Gastroesophageal sphincter (tissue), 4 donors: ENCODE results near the gene MAST1. TPM values are rescaled to one million over a fixed set of nuclear protein-coding genes. Genes with fewer than 3 reads are reported as not detected.

ENCODE experiments used
- ATAC-seq: fragments of 150-250 bp; one replicate; pipeline ENCODE4 v1.9.1; 2016; ENCODE audit warnings: mild to moderate bottlenecking, moderate library complexity
- H3K27ac ChIP-seq, 4 donors: fragments of 200-600 bp; sonication (generic) in 3 of 4; 1 replicate in 3 of 4; 2 replicates in 1 of 4; pipeline ENCODE4 v1.5.1; 2016 to 2019
- H3K27me3 ChIP-seq: fragments of 200-600 bp; sonication (generic); one replicate; pipeline ENCODE4 v1.5.1; 2019
- H3K36me3 ChIP-seq, 2 donors: fragments of 200-600 bp; sonication (generic); one replicate each; pipeline ENCODE4 v1.5.1; 2019; ENCODE audit warnings: control low read depth in 1 of 2
- H3K4me1 ChIP-seq, 3 donors: fragments of 200-600 bp; sonication (generic); 1 replicate in 2 of 3; 2 replicates in 1 of 3; pipeline ENCODE4 v1.5.1; 2016 to 2019; ENCODE audit warnings: control low read depth in 2 of 3
- H3K4me3 ChIP-seq, 2 donors: fragments of 200-600 bp; sonication (generic); one replicate each; pipeline ENCODE4 v1.5.1; 2019; ENCODE audit warnings: mild to moderate bottlenecking in 1 of 2, moderate library complexity in 1 of 2
- H3K9me3 ChIP-seq, 3 donors: fragments of 200-600 bp; sonication (generic); one replicate each; pipeline ENCODE4 v1.5.1; 2017 to 2019; ENCODE audit warnings: control low read depth in 2 of 3
- EP300 ChIP-seq: sonication (generic); formaldehyde crosslinking; IDR thresholded peaks from one replicate; pipeline ENCODE4 v1.6.1; 2017; ENCODE audit warnings: antibody characterized with exemption, mild to moderate bottlenecking
- POLR2A ChIP-seq, 2 donors: fragments of 450-650 bp; IDR thresholded peaks; one replicate each; pipeline ENCODE4 v1.6.1; 2017; ENCODE audit warnings: antibody characterized with exemption in 2 of 2, mild to moderate bottlenecking in 2 of 2, moderate library complexity in 1 of 2
- POLR2AphosphoS5 ChIP-seq: sonication (generic); formaldehyde crosslinking; IDR thresholded peaks from one replicate; pipeline ENCODE4 v1.6.1; 2017; ENCODE audit warnings: antibody characterized with exemption
- WGBS, 2 donors: methylation state at CpG; one replicate each; pipeline ENCODE4 v1.1.5; 2018; ENCODE audit warnings: low coverage in 1 of 2; 5-methylcytosine and 5-hydroxymethylcytosine counted together
- total RNA-seq, 4 donors: library from RNA; depleted of rRNA; stranded (reverse); fragments of >200 nt; gene quantifications; one replicate each; pipeline ENCODE4 v1.1.0, GENCODE V29; 2016
- TF ChIP-seq, protein P1 (sequence below), 4 experiments: fragments of 200-600 bp in 2 of 4; fragments of 450-650 bp in 2 of 4; sonication (generic) in 1 of 4; IDR thresholded peaks; one replicate each; pipeline ENCODE4 v1.5.1; 2017 to 2019; ENCODE audit warnings: antibody characterized with exemption in 4 of 4, mild to moderate bottlenecking in 2 of 4, moderate library complexity in 2 of 4

Gene MAST1
- total RNA-seq, 4 donors from 2014 or later = 0.15 to 1.5 TPM; not detected in 2

DNA sequence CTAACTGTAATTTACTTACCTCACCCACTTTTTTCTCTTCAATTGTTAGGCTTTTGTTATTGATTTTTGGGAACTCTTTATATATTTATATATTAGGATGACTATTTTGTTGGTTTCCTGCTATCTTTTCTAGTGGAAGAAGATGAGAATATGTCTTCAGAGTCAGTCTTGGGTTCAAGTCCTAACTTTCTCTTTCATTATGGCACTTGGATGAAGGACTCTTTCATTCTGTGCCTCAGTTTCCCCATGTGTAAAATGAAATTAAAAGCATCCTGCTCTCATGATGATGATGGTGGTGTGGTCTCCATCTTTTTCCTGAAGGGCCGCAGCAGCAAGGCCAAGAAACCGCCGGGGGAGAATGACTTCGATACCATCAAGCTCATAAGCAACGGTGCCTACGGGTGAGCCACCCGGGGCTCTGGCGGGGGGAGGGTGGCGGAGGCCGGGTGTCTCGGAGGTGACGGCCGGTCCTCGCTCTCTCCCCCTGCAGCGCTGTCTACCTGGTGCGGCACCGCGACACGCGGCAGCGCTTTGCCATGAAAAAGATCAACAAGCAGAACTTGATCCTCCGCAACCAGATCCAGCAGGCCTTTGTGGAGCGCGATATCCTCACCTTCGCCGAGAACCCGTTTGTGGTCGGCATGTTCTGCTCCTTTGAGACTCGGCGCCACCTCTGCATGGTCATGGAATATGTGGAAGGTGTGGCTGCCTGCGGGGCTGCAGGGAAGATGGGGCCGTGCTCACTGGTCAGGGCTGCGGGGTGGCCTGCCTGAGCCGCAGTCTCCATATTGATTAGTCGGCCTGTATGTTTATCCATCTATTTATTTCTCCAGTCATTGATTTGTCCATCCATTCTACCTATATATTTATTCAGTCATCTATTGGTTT is 20.0 kb downstream of the MAST1 start:
- 87 to 88% methylated on average over 8 to 19 of the region's 35 CpGs for WGBS, 2 donors

DNA sequence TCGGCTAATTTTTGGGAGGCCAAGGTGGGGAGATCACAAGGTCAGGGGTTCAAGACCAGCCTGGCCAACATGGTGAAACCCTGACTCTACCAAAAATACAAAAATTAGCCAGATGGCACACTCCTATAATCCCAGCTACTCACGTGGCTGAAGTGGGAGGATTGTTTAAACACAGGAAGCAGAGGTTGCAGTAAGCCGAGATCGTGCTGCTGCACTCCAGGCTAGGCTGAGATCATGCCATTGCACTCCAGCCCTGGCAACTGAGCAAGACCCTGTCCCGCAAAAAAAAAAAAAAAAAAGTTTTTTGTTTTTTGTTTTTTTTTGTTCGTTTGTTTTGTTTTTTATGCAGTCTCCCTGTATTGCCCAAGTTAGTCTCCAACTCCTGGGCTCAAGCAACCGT is 21.2 kb downstream of the MAST1 start:
- ATAC-seq = no peak
- Histone ChIP-seq H3K4me3 (no peak overlapping the region), H3K4me1 (no peaks in the 10 kb centered on the region), H3K9me3 (peaks cover 0 to 8% (median 0%) of the 10 kb centered on the region in 3 donors), H3K36me3 (no peaks in the 10 kb centered on the region), H3K27me3 (no peaks in the 10 kb centered on the region), H3K27ac (no peak overlapping the region)
- TF ChIP-seq EP300 (no peak), POLR2AphosphoS5 (no peak), POLR2A (IDR thresholded peaks at IDR 0.05) (no peak)
- TF ChIP-seq, protein P1, sequence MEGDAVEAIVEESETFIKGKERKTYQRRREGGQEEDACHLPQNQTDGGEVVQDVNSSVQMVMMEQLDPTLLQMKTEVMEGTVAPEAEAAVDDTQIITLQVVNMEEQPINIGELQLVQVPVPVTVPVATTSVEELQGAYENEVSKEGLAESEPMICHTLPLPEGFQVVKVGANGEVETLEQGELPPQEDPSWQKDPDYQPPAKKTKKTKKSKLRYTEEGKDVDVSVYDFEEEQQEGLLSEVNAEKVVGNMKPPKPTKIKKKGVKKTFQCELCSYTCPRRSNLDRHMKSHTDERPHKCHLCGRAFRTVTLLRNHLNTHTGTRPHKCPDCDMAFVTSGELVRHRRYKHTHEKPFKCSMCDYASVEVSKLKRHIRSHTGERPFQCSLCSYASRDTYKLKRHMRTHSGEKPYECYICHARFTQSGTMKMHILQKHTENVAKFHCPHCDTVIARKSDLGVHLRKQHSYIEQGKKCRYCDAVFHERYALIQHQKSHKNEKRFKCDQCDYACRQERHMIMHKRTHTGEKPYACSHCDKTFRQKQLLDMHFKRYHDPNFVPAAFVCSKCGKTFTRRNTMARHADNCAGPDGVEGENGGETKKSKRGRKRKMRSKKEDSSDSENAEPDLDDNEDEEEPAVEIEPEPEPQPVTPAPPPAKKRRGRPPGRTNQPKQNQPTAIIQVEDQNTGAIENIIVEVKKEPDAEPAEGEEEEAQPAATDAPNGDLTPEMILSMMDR (IDR thresholded peaks at IDR 0.05) = no peak
- WGBS, 2 donors = 43 to 53% methylated on average over 6 of the region's 7 CpGs

More for the DNA sequence above, 20.0 kb downstream of the MAST1 start:
- H3K4me3 ChIP-seq = no peak overlapping the region
- H3K4me1 ChIP-seq = no peaks in the 10 kb centered on the region
- H3K36me3 ChIP-seq = no peaks in the 10 kb centered on the region
- H3K27me3 ChIP-seq = no peaks in the 10 kb centered on the region
- no peak for ATAC-seq
- H3K9me3 ChIP-seq = peaks cover 0 to 8% (median 0%) of the 10 kb centered on the region in 3 donors
- H3K27ac ChIP-seq = no peak overlapping the region
- TF ChIP-seq POLR2A (IDR thresholded peaks at IDR 0.05) = no peak
- TF ChIP-seq, protein P1 (IDR thresholded peaks at IDR 0.05) = no peak
- no peak for TF ChIP-seq POLR2AphosphoS5
- TF ChIP-seq EP300 = no peak

DNA sequence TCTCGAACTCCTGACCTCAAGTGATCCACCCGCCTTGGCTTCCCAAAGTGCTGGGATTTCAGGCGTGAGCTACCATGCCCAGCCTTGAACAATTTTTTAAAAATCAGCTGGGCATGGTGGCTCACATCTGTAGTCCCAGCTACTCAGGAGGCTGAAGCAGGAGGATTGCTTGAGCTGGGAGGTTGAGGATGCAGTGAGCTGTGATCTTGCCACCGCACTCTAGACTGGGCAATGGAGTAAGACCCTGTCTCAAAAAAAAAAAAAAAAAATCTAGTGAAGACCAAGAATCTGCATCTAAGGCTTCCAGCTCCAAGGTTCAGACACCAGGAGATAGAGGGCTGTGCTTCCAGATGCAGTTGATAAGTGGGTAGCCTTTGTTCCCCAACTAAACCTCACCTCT is 25.8 kb downstream of the MAST1 start:
- ATAC-seq = no peak
- H3K9me3 ChIP-seq = no peaks in the 10 kb centered on the region
- peaks cover 0 to 13% (median 5%) of the 10 kb centered on the region in 3 donors for H3K4me1 ChIP-seq
- 60 to 85% methylated on average over 1 to 3 of the region's 4 CpGs for WGBS, 2 donors
- no peak overlapping the region for H3K4me3 ChIP-seq
- TF ChIP-seq EP300 = no peak
- TF ChIP-seq POLR2AphosphoS5 = no peak
- no peak for TF ChIP-seq POLR2A (IDR thresholded peaks at IDR 0.05)
- TF ChIP-seq, protein P1 (IDR thresholded peaks at IDR 0.05) = no peak
- no peak overlapping the region for H3K27ac ChIP-seq
- peaks cover 31% of the 10 kb centered on the region for H3K27me3 ChIP-seq
- no peaks in the 10 kb centered on the region for H3K36me3 ChIP-seq

DNA sequence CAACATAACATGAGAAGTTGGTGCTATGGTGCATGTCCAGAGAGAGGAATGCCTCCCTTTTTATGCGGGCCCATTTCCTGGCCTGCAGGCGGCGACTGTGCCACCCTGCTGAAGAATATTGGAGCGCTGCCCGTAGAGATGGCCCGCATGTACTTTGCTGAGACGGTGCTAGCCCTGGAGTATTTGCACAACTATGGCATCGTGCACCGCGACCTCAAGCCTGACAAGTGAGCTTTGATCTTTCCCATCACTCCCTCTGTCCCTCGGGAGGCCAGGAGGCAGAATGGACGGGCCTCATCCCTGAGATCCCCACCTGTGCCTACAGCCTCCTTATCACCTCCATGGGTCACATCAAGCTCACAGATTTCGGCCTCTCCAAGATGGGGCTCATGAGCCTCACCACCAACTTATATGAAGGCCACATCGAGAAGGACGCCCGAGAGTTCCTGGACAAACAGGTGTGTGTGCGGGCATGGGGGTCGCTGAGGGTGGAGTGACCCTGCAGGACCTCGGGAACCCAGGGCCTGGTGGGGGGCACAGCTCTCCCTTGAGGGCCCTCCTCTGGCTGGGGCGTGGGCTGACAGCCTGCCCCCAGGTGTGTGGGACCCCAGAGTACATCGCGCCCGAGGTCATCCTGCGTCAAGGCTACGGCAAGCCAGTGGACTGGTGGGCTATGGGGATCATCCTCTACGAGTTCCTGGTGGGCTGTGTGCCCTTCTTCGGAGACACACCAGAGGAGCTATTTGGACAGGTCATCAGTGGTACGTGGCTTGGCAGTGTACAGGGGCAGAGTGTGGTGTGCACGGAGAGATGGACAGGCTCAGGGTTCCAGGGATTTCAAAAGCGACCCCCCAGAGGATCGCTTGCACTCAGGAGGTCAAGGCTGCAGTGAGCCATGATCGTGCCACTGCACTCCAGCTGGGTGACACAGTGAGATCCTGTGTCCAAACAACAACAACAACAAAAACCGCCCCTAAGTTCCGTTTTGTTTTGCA is 26.7 kb downstream of the MAST1 start:
- H3K27me3 ChIP-seq = peaks cover 33% of the 10 kb centered on the region
- ATAC-seq = no peak
- no peaks in the 10 kb centered on the region for H3K9me3 ChIP-seq
- TF ChIP-seq POLR2AphosphoS5 = no peak
- no peak for TF ChIP-seq POLR2A (IDR thresholded peaks at IDR 0.05)
- TF ChIP-seq, protein P1 (IDR thresholded peaks at IDR 0.05) = no peak
- TF ChIP-seq EP300 = no peak
- H3K4me1 ChIP-seq = peaks cover 0 to 13% (median 5%) of the 10 kb centered on the region in 3 donors
- H3K4me3 ChIP-seq = no peak overlapping the region
- no peak overlapping the region for H3K27ac ChIP-seq
- WGBS, 2 donors = 91% methylated on average over 4 of the region's 34 CpGs; no CpG with 5 or more reads in 1 of the 2 donors
- no peaks in the 10 kb centered on the region for H3K36me3 ChIP-seq
